NCI-H526 treated with DMSO at 0.1 percent for 48 hours (cell line): ENCODE results near the gene LPCAT4.
A peak's percentile ranks its signal among the peaks of the same experiment; 100 is the strongest.
"Not testable (repeated sequence)": the region's sequence is repeated elsewhere in the genome, so short reads cannot be mapped to it uniquely, and the experiment has no call there.

ENCODE experiments used
- DNase-seq: peaks from one replicate; lab custom pipeline; 2025; lab: John Stamatoyannopoulos, UW

LPCAT4 gene

GRCh38 chr15:34362047-34362773, 4.8 kb downstream of the LPCAT4 start:
- no peak for DNase-seq

DNA sequence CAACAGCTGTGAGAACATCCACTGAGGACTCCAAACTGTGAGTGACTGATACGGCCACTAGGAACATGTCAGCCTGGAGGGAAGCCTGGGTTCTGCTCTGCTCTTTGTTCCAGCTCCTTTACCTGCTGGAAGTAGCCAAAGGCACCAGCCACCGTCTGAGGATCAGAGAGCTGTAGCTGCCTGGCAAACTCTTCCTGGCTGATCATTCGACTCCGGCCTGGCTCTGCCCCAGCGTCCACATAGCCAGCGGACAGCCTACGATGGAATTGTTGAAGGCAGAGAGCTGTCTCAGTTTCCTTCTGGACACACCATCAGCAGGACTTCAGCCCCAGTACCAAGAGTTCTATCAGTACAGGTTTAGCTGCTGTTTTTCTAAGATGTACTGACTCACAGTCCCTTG, 5.7 kb downstream of the LPCAT4 start:
- no peak for DNase-seq

DNA sequence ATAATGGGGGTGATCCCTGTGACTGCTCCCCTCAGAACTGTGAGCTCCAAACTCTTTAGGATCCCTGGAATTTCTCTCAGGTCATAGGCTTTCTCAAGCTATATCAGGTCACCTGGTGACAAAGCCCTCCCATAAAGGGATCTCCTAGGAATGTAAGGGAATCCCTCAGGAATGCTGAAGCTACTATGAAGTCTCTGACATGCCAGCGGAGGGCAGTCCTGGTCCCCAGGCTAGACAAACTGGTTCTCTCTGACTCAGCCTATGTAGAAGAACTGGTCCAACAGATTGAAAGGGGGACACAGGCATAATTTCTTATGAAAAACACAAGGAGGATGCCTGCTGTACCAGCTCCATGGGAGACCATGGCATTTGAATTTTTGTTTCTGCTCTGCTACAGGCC, 6.7 kb downstream of the LPCAT4 start:
- DNase-seq, result no peak

GRCh38 chr15:34359416-34359815, 7.6 kb downstream of the LPCAT4 start:
- DNase-seq, result no peak

DNA sequence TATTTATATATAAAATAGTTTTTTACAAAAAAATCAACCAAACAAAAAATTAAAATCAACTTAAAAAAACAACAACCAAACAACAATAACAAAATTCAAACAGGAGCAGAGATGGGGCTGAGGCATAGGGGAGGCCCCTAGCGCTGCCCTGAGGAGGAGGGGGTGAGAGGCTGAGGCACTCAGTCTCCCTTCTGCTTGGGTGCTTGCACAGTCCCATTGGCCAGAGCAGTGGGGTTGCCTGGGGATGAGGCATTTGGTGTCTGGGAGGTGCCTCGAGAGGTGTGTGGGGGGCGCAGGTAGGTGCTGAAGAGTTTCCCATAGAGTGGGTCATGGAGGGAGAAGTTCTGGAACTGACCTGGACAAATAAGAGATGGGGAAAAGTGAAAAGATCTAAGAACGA, 8.0 kb downstream of the LPCAT4 start:
- DNase-seq, result no peak

DNA sequence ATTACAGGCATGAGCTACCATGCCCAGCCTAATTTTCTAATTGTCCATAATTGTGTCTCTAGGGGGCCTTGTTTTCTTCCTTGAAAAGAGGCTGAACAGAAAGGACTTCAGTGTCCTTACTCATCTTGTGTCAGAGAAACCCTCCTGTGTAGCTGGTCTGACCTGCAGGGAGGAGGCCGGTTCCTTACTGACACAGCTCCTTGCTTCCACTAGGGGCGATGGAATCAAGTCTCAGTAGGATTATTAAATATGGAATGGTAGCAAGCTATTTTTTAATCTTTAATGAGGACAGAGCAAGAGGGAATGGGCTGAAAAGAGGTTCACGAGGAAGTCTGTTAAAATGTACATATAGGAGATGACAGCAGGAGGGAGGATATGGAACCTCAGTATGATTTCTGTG, 8.6 kb downstream of the LPCAT4 start:
- no peak for DNase-seq

- DNase-seq, result no peak
Measured at GRCh38 chr15:34357653-34358052, 9.3 kb downstream of the LPCAT4 start.

- no peak for DNase-seq
Measured at GRCh38 chr15:34355241-34355640, 11.8 kb downstream of the LPCAT4 start.

GRCh38 chr15:34354286-34354685, 12.7 kb downstream of the LPCAT4 start:
- DNase-seq, result no peak

DNA sequence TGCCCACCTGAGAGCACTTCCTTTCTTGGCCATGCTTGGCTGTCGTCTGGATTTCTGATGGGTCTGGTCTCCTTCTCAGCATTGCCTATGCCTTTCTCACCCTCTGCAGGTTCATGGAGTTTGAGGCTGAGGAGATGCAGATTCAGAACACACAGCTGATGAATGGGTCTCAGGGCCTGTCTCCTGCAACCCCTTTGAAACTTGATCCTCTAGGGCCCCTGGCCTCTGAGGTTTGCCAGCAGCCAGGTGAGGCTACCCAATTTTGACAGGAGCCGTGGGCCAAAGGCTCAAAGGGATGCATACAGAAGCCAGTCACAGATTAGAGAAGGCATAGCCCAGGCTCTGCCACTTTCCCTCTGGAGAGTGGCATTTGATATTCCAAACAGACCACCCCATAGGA, 13.4 kb downstream of the LPCAT4 start:
- no peak for DNase-seq

- not testable (repeated sequence) for DNase-seq
Measured at GRCh38 chr15:34352996-34353395, 14.0 kb downstream of the LPCAT4 start.

DNA sequence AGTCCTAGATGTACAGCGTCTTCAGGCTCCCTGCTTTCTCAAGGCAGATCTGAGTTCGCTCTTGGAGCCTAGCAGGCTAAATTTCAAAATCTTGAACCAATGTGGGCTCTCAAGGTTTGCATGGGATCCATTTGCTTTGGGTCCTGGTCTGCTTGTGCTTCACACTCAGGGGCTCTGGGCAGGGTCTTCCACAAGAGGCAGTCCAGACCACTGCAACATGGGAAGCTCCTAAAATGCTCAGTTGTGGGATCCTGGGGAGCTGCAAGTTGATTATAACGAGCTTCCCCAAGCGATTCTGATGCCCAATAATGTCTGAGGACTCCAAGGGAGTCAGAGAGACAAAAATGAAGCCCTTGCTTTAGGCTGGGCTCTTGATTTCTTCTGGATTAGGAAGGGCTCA, 17.2 kb downstream of the LPCAT4 start:
- DNase-seq, result no peak

- DNase-seq, result no peak
Measured at GRCh38 chr15:34348735-34349300, 18.2 kb downstream of the LPCAT4 start.

DNA sequence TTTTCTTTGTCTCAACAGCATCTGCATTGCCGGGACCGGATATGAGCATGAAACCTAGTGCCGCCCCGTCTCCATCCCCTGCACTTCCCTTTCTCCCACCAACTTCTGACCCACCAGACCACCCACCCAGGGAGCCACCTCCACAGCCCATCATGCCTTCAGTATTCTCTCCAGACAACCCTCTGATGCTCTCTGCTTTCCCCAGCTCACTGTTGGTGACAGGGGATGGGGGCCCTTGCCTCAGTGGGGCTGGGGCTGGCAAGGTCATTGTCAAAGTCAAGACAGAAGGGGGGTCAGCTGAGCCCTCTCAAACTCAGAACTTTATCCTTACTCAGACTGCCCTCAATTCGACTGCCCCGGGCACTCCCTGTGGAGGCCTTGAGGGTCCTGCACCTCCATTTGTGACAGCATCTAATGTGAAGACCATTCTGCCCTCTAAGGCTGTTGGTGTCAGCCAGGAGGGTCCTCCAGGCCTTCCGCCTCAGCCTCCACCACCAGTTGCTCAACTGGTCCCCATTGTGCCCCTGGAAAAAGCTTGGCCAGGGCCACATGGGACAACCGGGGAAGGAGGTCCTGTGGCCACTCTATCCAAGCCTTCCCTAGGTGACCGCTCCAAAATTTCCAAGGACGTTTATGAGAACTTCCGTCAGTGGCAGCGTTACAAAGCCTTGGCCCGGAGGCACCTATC, 18.9 kb downstream of the LPCAT4 start:
- DNase-seq, result no peak

DNA sequence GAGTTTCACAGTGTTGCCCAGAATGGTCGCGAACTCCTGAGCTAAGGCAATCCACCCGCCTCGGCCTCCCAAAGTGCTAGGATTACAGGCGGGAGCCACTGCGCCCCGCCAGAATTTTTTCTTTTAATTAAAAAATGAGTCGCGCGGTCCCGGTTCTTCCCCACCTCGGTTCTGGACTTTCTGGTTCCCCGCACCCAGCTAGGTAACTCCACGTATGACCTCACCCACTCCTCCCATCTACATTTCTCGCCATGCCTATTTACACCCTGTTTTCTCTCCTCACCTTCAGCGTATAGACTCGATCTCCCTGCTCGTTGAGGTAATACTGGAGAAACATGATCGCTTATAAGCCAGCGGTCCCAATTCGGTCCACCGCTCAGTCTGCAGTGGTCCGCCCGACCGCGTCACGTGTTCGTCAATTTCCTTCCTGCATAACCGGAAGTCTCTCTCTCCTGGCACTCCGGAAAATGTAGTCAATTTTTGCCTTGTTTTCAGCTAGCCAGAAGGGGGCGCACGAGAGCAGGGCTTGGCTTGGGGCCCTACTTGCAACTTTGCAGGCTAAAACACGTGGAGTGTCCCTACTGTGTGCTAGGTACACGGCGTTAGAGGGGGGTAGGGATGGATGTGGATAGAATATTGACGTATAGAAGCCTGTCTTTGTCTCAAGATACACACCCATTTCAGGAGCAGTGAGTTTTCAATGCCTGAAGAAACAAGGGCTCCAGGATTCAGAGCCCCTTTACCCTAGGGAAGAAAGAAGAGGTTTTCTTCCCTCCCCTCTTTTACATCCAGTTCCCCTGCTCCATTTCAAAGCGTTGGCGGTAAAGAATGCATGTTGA, 24.0 kb downstream of the LPCAT4 start, which contains the start of the genes NOP10 and NUTM1:
NOP10 (minus strand) TSS at position 400 of the 839 bp plus-strand sequence; CDS start at position 337, 63 bp downstream.
NUTM1 (plus strand) TSS at position 579 of the 839 bp plus-strand sequence. CDS start 382 bp downstream, outside the sequence.
- DNase-seq, result peak; percentile 91

DNA sequence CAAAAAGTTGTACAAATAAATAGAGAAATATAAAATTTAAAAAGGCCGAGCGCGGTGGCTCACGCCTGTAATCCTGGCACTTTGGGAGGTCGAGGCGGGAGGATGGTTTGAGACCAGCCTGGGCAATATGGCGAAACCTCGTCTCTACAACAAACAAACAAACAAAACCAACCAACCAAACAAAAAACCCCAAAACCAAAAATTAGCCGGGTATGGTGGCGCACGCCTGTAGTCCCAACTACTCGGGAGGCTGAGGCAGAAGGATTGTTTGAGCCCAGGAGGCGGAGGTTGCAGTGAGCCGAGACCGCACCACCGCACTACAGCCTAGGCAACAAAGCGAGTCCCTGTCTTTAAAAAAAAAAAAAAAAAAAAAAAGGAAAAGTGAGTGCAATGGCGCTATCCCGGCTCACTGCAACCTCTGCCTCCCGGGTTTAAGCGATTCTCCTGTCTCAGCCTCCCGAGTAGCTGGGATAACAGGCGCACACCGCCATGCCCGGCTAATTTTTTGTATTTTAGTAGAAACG, 24.7 kb downstream of the LPCAT4 start:
- not testable (repeated sequence) for DNase-seq

GRCh38 chr15:34341381-34342212, 25.4 kb downstream of the LPCAT4 start:
- DNase-seq, result no peak

GRCh38 chr15:34339946-34340345, 27.1 kb downstream of the LPCAT4 start:
- no peak for DNase-seq

GRCh38 chr15:34338347-34338746, 28.6 kb downstream of the LPCAT4 start:
- DNase-seq, result no peak

DNA sequence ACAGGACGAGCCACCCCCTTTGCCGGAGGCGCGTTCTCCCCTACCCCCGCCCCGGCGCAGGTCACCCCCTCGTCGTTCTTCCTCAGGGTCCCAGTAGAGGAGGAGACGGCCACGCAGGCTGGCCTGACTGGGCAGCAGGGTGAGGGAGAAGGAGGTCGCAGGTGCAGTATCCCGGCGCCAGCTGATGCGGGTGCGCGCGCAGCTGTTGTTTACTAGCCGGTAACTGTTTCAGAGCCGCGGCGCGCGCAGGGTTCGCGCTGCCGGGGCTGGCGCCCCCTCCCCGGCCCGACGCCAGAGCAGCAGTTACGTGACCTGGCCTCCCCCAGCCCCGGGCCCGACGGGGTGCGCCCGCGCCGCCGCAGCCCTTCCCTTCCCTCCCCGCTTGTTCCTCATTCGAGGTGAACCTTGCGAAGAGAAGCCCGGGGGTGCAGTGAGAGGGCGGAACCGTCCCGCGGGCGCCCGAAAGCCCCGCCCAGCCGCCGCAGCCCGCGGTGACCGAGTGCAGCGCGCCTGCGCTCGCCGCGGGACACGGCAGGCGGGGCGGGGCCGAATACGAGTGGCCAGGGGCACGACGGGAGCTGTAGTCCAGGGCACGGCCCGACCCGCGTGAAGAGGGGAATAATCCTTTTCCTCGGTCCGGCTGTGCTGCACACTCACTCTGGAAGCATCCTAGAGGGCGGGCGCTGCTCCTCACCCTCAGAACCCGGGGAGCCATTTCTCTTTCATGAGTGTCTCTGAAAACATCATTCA, 29.3 kb downstream of the LPCAT4 start, which contains the start of gene SLC12A6:
SLC12A6 (minus strand) TSS at position 225 of the 750 bp plus-strand sequence. CDS start 1,101 bp downstream, outside the sequence.
- DNase-seq, result peak; percentile 92
